ENCODE measurements around the gene LRRC3C.

Gene LRRC3C

DNA sequence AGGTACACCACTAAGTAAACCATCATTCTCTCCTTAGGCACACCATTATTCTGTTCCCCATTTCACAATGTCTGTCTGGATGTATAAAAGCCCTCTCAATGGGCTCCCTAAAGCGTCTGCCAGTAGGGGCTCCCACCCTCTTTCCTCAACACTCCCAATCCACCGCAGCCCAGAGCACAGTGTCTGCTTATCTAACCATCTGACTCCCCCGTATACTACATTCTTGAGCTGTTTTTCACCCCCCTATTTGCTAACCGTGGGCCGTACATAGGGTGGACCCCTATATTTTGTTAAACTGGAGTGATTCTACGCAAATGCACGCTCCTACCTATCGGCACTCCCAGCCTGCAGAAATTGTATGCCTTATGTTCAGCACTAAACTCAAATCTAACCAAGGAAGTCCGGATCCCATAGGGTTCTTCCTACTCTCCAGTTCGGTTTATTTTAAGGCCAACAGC is 52.4 kb downstream of the LRRC3C start:
- no peak for TF ChIP-seq EZH2phosphoT487 (IDR thresholded peaks at IDR 0.05; ENCODE audit: borderline replicate concordance)
- TF ChIP-seq, protein P1, sequence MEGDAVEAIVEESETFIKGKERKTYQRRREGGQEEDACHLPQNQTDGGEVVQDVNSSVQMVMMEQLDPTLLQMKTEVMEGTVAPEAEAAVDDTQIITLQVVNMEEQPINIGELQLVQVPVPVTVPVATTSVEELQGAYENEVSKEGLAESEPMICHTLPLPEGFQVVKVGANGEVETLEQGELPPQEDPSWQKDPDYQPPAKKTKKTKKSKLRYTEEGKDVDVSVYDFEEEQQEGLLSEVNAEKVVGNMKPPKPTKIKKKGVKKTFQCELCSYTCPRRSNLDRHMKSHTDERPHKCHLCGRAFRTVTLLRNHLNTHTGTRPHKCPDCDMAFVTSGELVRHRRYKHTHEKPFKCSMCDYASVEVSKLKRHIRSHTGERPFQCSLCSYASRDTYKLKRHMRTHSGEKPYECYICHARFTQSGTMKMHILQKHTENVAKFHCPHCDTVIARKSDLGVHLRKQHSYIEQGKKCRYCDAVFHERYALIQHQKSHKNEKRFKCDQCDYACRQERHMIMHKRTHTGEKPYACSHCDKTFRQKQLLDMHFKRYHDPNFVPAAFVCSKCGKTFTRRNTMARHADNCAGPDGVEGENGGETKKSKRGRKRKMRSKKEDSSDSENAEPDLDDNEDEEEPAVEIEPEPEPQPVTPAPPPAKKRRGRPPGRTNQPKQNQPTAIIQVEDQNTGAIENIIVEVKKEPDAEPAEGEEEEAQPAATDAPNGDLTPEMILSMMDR (conservative IDR thresholded peaks at IDR 0.05; ENCODE audit: low read length): peak; percentile 44

DNA sequence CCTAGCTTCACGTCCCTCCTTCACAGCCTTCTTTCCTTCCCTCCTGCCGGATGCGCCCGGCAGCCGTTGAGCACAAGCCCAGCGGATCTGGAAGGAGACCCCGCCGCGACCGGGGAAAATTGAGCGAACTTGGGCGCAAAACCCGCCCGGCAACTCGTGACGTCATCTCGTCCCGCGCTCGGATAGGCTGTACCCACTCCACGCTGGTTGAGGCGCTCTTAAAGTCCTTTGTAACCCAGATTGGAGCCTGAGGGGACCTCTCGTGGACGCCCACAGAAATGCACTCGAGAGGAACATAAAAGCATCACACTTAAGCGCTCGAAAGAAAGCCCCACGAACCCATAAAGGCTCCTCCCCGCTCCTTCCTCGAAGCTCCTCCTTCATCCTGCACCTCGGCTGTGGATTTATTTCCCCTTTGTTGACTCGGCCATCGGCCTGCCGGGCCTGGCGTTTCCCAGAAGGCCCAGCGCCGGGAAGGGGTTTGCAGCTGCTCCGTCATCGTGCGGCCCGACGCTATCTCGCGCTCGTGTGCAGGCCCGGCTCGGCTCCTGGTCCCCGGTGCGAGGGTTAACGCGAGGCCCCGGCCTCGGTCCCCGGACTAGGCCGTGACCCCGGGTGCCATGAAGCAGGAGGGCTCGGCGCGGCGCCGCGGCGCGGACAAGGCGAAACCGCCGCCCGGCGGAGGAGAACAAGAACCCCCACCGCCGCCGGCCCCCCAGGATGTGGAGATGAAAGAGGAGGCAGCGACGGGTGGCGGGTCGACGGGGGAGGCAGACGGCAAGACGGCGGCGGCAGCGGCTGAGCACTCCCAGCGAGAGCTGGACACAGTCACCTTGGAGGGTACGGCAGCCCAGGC is 53.0 kb downstream of the LRRC3C start, which contains the start of gene PSMD3:
Gene PSMD3, plus strand, starts transcription at position 457 of the 856 bp plus-strand sequence. Its CDS starts 164 bp downstream, at position 621.
- no peak for TF ChIP-seq EZH2phosphoT487 (IDR thresholded peaks at IDR 0.05; ENCODE audit: borderline replicate concordance)
- TF ChIP-seq, protein P1 (conservative IDR thresholded peaks at IDR 0.05; ENCODE audit: low read length): peak; percentile 65
- peaks cover 15% of the 10 kb centered on the region for H3K36me3 ChIP-seq (ENCODE audit: insufficient read depth, low read length)
- peak within 1 kb of the TSS; percentile 91 for H3K9ac ChIP-seq (ENCODE audit: low read depth, low read length, poor library complexity, severe bottlenecking)
- H3K4me2 ChIP-seq (ENCODE audit: low read depth, low read length, poor library complexity, severe bottlenecking): peak within 1 kb of the TSS; percentile 93
- peak within 1 kb of the TSS; percentile 93 for H3K4me3 ChIP-seq (ENCODE audit: low read length, poor library complexity, severe bottlenecking)
- no peaks in the 10 kb centered on the region for H3K9me3 ChIP-seq (ENCODE audit: insufficient read depth, low read depth, low read length)
- H3F3A ChIP-seq (ENCODE audit: low read depth): no peaks in the 10 kb centered on the region
- H3K79me2 ChIP-seq (ENCODE audit: insufficient read depth, low read length): peaks cover 36% of the 10 kb centered on the region
- H3K9me2 ChIP-seq (replicated peaks; ENCODE audit: low read depth, low read length): no peaks in the 10 kb centered on the region
- H2AFZ ChIP-seq (ENCODE audit: low read length): peak within 1 kb of the TSS; percentile 94
- no peaks in the 10 kb centered on the region for H3K27me3 ChIP-seq (ENCODE audit: insufficient read depth, low read length, poor library complexity, severe bottlenecking)
- H4K20me1 ChIP-seq (ENCODE audit: insufficient read depth, low read length, poor library complexity, severe bottlenecking): peaks cover 21% of the 10 kb centered on the region
- H3K4me1 ChIP-seq (ENCODE audit: insufficient read depth, low read length, poor library complexity, severe bottlenecking): peaks cover 20% of the 10 kb centered on the region

More for the DNA sequence above, 52.4 kb downstream of the LRRC3C start:
- Histone ChIP-seq H3K9ac (ENCODE audit: low read depth, low read length, poor library complexity, severe bottlenecking) (peak overlapping the region; percentile 80), H2AFZ (ENCODE audit: low read length) (peak overlapping the region; percentile 94), H3F3A (ENCODE audit: low read depth) (no peaks in the 10 kb centered on the region), H3K36me3 (ENCODE audit: insufficient read depth, low read length) (peaks cover 8% of the 10 kb centered on the region), H3K4me3 (ENCODE audit: low read length, poor library complexity, severe bottlenecking) (peak overlapping the region; percentile 93), H4K20me1 (ENCODE audit: insufficient read depth, low read length, poor library complexity, severe bottlenecking) (peaks cover 21% of the 10 kb centered on the region), H3K9me2 (replicated peaks; ENCODE audit: low read depth, low read length) (no peaks in the 10 kb centered on the region), H3K79me2 (ENCODE audit: insufficient read depth, low read length) (peaks cover 36% of the 10 kb centered on the region), H3K4me2 (ENCODE audit: low read depth, low read length, poor library complexity, severe bottlenecking) (peak overlapping the region; percentile 75), H3K9me3 (ENCODE audit: insufficient read depth, low read depth, low read length) (no peaks in the 10 kb centered on the region), H3K27me3 (ENCODE audit: insufficient read depth, low read length, poor library complexity, severe bottlenecking) (no peaks in the 10 kb centered on the region), H3K4me1 (ENCODE audit: insufficient read depth, low read length, poor library complexity, severe bottlenecking) (peaks cover 20% of the 10 kb centered on the region)

DNA sequence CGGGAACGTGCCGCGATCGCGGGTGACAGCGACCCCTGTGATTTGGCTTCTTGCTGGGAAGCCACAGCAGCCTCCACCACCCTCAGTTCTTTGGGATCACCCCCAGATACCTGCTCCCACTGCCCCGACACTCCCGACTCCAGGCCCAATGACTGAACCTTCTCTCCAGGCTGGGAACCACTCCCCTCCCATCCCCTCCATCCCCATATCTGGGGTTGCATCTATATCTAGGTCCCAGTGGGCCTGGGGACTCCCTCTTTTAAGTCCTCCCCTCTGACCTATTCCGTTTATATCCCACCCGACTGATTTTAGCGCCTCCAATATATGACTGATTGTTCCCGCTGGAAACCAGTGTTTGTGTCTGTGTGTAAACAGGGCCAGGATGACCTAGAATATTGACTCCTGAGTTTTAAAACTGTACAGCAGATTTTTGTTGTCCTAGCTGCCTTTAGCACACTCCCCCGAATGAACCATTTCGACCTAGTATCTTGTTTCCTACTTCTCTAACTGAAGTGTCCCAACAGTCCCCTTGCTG is 53.7 kb downstream of the LRRC3C start:
- H2AFZ ChIP-seq (ENCODE audit: low read length): peak overlapping the region; percentile 55

More for the DNA sequence above, 53.7 kb downstream of the LRRC3C start:
- H3K9ac ChIP-seq (ENCODE audit: low read depth, low read length, poor library complexity, severe bottlenecking): peak overlapping the region; percentile 91
- no peak for TF ChIP-seq EZH2phosphoT487 (IDR thresholded peaks at IDR 0.05; ENCODE audit: borderline replicate concordance)
- peaks cover 21% of the 10 kb centered on the region for H4K20me1 ChIP-seq (ENCODE audit: insufficient read depth, low read length, poor library complexity, severe bottlenecking)
- no peaks in the 10 kb centered on the region for H3K27me3 ChIP-seq (ENCODE audit: insufficient read depth, low read length, poor library complexity, severe bottlenecking)
- peaks cover 20% of the 10 kb centered on the region for H3K4me1 ChIP-seq (ENCODE audit: insufficient read depth, low read length, poor library complexity, severe bottlenecking)
- peaks cover 22% of the 10 kb centered on the region for H3K36me3 ChIP-seq (ENCODE audit: insufficient read depth, low read length)
- no peaks in the 10 kb centered on the region for H3K9me3 ChIP-seq (ENCODE audit: insufficient read depth, low read depth, low read length)
- no peaks in the 10 kb centered on the region for H3K9me2 ChIP-seq (replicated peaks; ENCODE audit: low read depth, low read length)
- H3K4me2 ChIP-seq (ENCODE audit: low read depth, low read length, poor library complexity, severe bottlenecking): peak overlapping the region; percentile 93
- no peaks in the 10 kb centered on the region for H3F3A ChIP-seq (ENCODE audit: low read depth)
- peak overlapping the region; percentile 93 for H3K4me3 ChIP-seq (ENCODE audit: low read length, poor library complexity, severe bottlenecking)
- H3K79me2 ChIP-seq (ENCODE audit: insufficient read depth, low read length): peaks cover 36% of the 10 kb centered on the region

Data from Loucy (cell line).